CD14-positive monocyte (primary cell): ENCODE results near the gene ARHGEF18. TPM values are rescaled to one million over a fixed set of nuclear protein-coding genes. Genes with fewer than 3 reads are reported as not detected.

Experiments used
- DNase-seq, 3 donors: peaks; one replicate each; pipeline ENCODE4 v3.0.0-alpha.2; 2011 to 2022
- H2AFZ ChIP-seq: 2 replicates; pipeline ENCODE4 v1.6.0; 2012; ENCODE audit warnings: mild to moderate bottlenecking, low read depth, low read length, inconsistent platforms; ENCODE audit not compliant: insufficient read depth, poor library complexity, severe bottlenecking
- H3K27ac ChIP-seq, 2 donors: 1 replicate in 1 of 2; 2 replicates in 1 of 2; pipeline ENCODE4 v1.5.1; 2012 to 2013; ENCODE audit warnings: low read length in 2 of 2, control low read depth in 1 of 2, inconsistent platforms in 1 of 2, low read depth in 1 of 2, mild to moderate bottlenecking in 1 of 2
- H3K27me3 ChIP-seq, 2 donors: one replicate each; pipeline versions ENCODE4 v1.6.0 to v1.6.1; 2011 to 2013; ENCODE audit warnings: low read length in 2 of 2; ENCODE audit not compliant: control insufficient read depth in 2 of 2, insufficient read depth in 2 of 2
- H3K36me3 ChIP-seq, 2 donors: replicated peaks in 1 of 2; 1 replicate in 1 of 2; 2 replicates in 1 of 2; pipeline versions ENCODE4 v1.5.1 to v1.6.1; 2012 to 2013; ENCODE audit warnings: low read length in 2 of 2, control low read depth in 1 of 2, inconsistent platforms in 1 of 2, mild to moderate bottlenecking in 1 of 2; ENCODE audit not compliant: insufficient read depth in 2 of 2, control insufficient read depth in 1 of 2
- H3K4me1 ChIP-seq, 2 donors: 1 replicate in 1 of 2; 2 replicates in 1 of 2; pipeline versions ENCODE4 v1.5.1 to v1.6.1; 2012 to 2013; ENCODE audit warnings: low read length in 2 of 2, control low read depth in 1 of 2, inconsistent platforms in 1 of 2, mild to moderate bottlenecking in 1 of 2, moderate library complexity in 1 of 2; ENCODE audit not compliant: insufficient read depth in 2 of 2, control insufficient read depth in 1 of 2
- H3K4me2 ChIP-seq: replicated peaks from 2 replicates; pipeline ENCODE3; 2012; ENCODE audit warnings: low read length, moderate library complexity, mild to moderate bottlenecking; ENCODE audit not compliant: poor library complexity, severe bottlenecking; ENCODE audit errors: extremely low read depth
- H3K4me3 ChIP-seq, 3 experiments: fragments of 200-600 bp in 1 of 3; sonication (generic) in 1 of 3; replicated peaks in 1 of 3; 1 replicate in 2 of 3; 2 replicates in 1 of 3; pipeline ENCODE4 v1.5.1; 2011 to 2013; ENCODE audit warnings: low read length in 3 of 3, mild to moderate bottlenecking in 3 of 3, control low read depth in 2 of 3, low read depth in 2 of 3, inconsistent platforms in 1 of 3, moderate library complexity in 1 of 3
- H3K79me2 ChIP-seq: 2 replicates; pipeline ENCODE4 v1.6.0; 2012; ENCODE audit warnings: mild to moderate bottlenecking, control low read depth, inconsistent platforms, low read length, moderate library complexity; ENCODE audit not compliant: insufficient read depth
- H3K9ac ChIP-seq: 2 replicates; pipeline ENCODE4 v1.6.0; 2017; ENCODE audit warnings: low read length, mild to moderate bottlenecking; ENCODE audit not compliant: insufficient read depth, poor library complexity, severe bottlenecking
- H3K9me3 ChIP-seq, 2 donors: replicated peaks in 1 of 2; 1 replicate in 1 of 2; 2 replicates in 1 of 2; pipeline versions ENCODE4 v1.5.1 to v1.6.1; 2012 to 2013; ENCODE audit warnings: low read length in 2 of 2, control low read depth in 1 of 2; ENCODE audit not compliant: control insufficient read depth in 1 of 2, insufficient read depth in 1 of 2
- H4K20me1 ChIP-seq: 2 replicates; pipeline ENCODE4 v1.6.0; 2012; ENCODE audit warnings: mild to moderate bottlenecking, low read length, control low read depth, moderate library complexity; ENCODE audit not compliant: insufficient read depth
- H3K27ac Mint-ChIP-seq, 7 donors: one replicate each; pipeline ENCODE4 v1.8.0; 2020; ENCODE audit warnings: mild to moderate bottlenecking in 7 of 7, mixed read lengths in 7 of 7, moderate library complexity in 6 of 7, inconsistent platforms in 2 of 7
- H3K27me3 Mint-ChIP-seq, 3 donors: one replicate each; pipeline ENCODE4 v1.8.0; 2021 to 2022; ENCODE audit warnings: low read depth in 3 of 3, mild to moderate bottlenecking in 3 of 3, mixed read lengths in 3 of 3, moderate library complexity in 3 of 3, inconsistent platforms in 1 of 3
- H3K36me3 Mint-ChIP-seq, 2 donors: one replicate each; pipeline ENCODE4 v1.8.0; 2020; ENCODE audit warnings: mixed read lengths in 2 of 2, inconsistent platforms in 1 of 2, mild to moderate bottlenecking in 1 of 2
- H3K4me1 Mint-ChIP-seq: one replicate; pipeline ENCODE4 v1.8.0; 2020; ENCODE audit warnings: mild to moderate bottlenecking, mixed read lengths
- H3K4me3 Mint-ChIP-seq, 2 donors: one replicate each; pipeline ENCODE4 v1.8.0; 2020; ENCODE audit warnings: mild to moderate bottlenecking in 2 of 2, mixed read lengths in 2 of 2, moderate library complexity in 1 of 2
- H3K9me3 Mint-ChIP-seq, 7 donors: one replicate each; pipeline ENCODE4 v1.8.0; 2020 to 2022; ENCODE audit warnings: mixed read lengths in 7 of 7, mild to moderate bottlenecking in 6 of 7, moderate library complexity in 6 of 7, inconsistent platforms in 2 of 7
- WGBS: methylation state at CpG from one replicate; pipeline ENCODE4 v1.1.5; 2013; ENCODE audit warnings: missing lambda C conversion rate; ENCODE audit not compliant: insufficient coverage; 5-methylcytosine and 5-hydroxymethylcytosine counted together
- intact Hi-C, 2 donors: fragments of 100-400 bp; cut with micrococcal nuclease; formaldehyde crosslinking; loops; one replicate each; pipeline versions ENCODE4 v1.15.0 to v1.15.1; 2023
- polyA plus RNA-seq, 3 donors: library from polyadenylated mRNA; depleted of rRNA in 1 of 3; unstranded in 2 of 3; stranded (reverse) in 1 of 3; fragments of 300-500 nt in 2 of 3; fragments of >200 nt in 1 of 3; fragmentation: Illumina TruSeq in 2 of 3; gene quantifications; 1 replicate in 2 of 3; 2 replicates in 1 of 3; pipeline ENCODE4 v1.2.3, GENCODE V29; 2012 to 2021
- TF ChIP-seq, protein P1 (sequence below): fragments of 200-600 bp; IDR thresholded peaks from one replicate; pipeline ENCODE4 v1.8.0; 2022; ENCODE audit warnings: antibody characterized with exemption, mild to moderate bottlenecking

The ARHGEF18 gene
- polyA plus RNA-seq, 3 donors, result 0.46 to 18.9 (median 0.87) TPM

DNA sequence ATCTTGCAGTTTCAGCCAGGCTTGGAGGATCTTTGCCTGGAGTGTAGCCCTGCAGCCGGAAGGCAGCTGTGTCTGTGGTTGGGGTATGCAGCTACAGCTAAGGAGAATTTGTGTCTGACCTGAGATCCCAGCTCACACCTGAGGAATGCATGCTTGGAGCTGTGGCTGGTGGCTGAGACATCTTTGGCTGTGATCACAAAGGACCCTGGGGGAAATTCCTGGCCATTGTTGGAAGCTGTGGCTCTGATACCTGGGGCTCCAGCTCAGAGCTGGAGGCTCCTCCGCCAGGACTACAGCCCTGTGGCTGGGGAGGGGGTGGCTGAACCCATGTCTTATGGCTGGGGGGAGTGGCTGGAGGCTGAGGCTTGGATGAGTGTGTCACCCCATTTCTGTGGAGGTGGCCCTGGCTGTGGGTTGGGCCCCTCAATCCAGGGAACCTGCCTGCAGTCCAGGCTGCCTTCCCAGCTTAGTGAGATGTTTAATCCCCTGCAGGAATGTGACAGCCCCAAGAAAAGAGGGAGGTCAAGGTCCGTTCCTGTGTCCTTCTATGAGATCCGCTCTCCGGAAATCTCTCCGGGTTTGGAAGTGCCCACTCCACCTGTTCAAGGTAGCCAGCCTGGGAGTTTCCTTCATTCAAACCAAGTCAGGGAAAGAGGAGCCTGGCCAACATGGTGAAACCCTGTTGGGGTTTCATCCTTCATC, 27.6 kb downstream of the ARHGEF18 start:
- Histone ChIP-seq H3K79me2 (peaks cover 19% of the 10 kb centered on the region), H3K27ac (no peak overlapping the region), H3K27me3 (no peaks in the 10 kb centered on the region), H3K9ac (no peak overlapping the region), H2AFZ (no peak overlapping the region), H3K36me3 (peaks cover 79 to 96% of the 10 kb centered on the region in 2 donors), H3K4me2 (no peak overlapping the region), H4K20me1 (peaks cover 48% of the 10 kb centered on the region), H3K4me3 (no peak overlapping the region), H3K4me1 (no peaks in the 10 kb centered on the region), H3K9me3 (no peaks in the 10 kb centered on the region)
- Mint-ChIP-seq H3K27me3 (peaks cover 0 to 2% (median 0%) of the 10 kb centered on the region in 3 donors), H3K4me3 (no peak overlapping the region), H3K36me3 (peaks cover 84 to 99% of the 10 kb centered on the region in 2 donors), H3K4me1 (no peaks in the 10 kb centered on the region), H3K9me3 (no peaks in the 10 kb centered on the region), H3K27ac (peak overlapping the region in 4 of 7 donors; percentile 10 to 68 (median 45))
- 94% methylated on average over 5 of the region's 6 CpGs for WGBS
- no peak for DNase-seq
- TF ChIP-seq, protein P1, sequence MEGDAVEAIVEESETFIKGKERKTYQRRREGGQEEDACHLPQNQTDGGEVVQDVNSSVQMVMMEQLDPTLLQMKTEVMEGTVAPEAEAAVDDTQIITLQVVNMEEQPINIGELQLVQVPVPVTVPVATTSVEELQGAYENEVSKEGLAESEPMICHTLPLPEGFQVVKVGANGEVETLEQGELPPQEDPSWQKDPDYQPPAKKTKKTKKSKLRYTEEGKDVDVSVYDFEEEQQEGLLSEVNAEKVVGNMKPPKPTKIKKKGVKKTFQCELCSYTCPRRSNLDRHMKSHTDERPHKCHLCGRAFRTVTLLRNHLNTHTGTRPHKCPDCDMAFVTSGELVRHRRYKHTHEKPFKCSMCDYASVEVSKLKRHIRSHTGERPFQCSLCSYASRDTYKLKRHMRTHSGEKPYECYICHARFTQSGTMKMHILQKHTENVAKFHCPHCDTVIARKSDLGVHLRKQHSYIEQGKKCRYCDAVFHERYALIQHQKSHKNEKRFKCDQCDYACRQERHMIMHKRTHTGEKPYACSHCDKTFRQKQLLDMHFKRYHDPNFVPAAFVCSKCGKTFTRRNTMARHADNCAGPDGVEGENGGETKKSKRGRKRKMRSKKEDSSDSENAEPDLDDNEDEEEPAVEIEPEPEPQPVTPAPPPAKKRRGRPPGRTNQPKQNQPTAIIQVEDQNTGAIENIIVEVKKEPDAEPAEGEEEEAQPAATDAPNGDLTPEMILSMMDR, result no peak
- intact Hi-C loops, result no loop called here

DNA sequence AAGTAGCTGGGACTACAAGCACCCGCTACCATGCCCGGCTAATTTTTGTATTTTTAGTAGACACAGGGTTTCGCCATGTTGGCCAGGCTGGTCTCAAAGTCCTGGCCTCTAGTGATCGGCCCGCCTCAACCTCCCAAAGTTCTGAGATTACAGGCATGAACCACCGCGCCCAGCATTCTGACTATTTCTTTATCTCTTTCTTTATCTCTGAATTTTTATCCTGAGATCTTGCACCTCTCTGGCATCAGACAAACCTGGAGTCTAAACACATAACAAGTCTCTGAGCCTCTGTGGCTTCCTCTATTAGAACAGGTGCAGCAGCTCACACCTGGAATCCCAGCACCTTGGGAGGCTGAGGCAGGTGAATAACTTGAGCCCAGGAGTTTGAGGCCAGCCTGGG, 28.5 kb downstream of the ARHGEF18 start:
- peak overlapping the region in 2 of 7 donors; percentile 12 to 58 for H3K27ac Mint-ChIP-seq
- Histone ChIP-seq H3K4me3 (no peak overlapping the region), H3K27me3 (no peaks in the 10 kb centered on the region), H2AFZ (no peak overlapping the region), H3K36me3 (peaks cover 79 to 92% of the 10 kb centered on the region in 2 donors), H3K9ac (no peak overlapping the region), H4K20me1 (peaks cover 39% of the 10 kb centered on the region), H3K9me3 (no peaks in the 10 kb centered on the region), H3K79me2 (peaks cover 10% of the 10 kb centered on the region), H3K4me2 (no peak overlapping the region), H3K27ac (no peak overlapping the region), H3K4me1 (no peaks in the 10 kb centered on the region)
- DNase-seq, result no peak
- intact Hi-C loops, result no loop called here
- WGBS, result 95% methylated on average over 4 of the region's 7 CpGs
- TF ChIP-seq, protein P1, result no peak
- H3K36me3 Mint-ChIP-seq, result peaks cover 79 to 96% of the 10 kb centered on the region in 2 donors
- H3K9me3 Mint-ChIP-seq, result no peaks in the 10 kb centered on the region
- H3K27me3 Mint-ChIP-seq, result peaks cover 0 to 2% (median 0%) of the 10 kb centered on the region in 3 donors
- H3K4me1 Mint-ChIP-seq, result no peaks in the 10 kb centered on the region
- H3K4me3 Mint-ChIP-seq, result no peak overlapping the region
